GM10847 (cell line): Measurements from ENCODE around the gene SLC39A5.

Experiments used
- POLR2A ChIP-seq: IDR thresholded peaks from 2 replicates; pipeline ENCODE4 v1.6.1; 2011; ENCODE audit not compliant: insufficient read length; ENCODE audit errors: extremely low read depth

SLC39A5 gene

GRCh38 chr12:56229082-56229481, 769 bp upstream of the SLC39A5 start:
- TF ChIP-seq POLR2A: no peak

DNA sequence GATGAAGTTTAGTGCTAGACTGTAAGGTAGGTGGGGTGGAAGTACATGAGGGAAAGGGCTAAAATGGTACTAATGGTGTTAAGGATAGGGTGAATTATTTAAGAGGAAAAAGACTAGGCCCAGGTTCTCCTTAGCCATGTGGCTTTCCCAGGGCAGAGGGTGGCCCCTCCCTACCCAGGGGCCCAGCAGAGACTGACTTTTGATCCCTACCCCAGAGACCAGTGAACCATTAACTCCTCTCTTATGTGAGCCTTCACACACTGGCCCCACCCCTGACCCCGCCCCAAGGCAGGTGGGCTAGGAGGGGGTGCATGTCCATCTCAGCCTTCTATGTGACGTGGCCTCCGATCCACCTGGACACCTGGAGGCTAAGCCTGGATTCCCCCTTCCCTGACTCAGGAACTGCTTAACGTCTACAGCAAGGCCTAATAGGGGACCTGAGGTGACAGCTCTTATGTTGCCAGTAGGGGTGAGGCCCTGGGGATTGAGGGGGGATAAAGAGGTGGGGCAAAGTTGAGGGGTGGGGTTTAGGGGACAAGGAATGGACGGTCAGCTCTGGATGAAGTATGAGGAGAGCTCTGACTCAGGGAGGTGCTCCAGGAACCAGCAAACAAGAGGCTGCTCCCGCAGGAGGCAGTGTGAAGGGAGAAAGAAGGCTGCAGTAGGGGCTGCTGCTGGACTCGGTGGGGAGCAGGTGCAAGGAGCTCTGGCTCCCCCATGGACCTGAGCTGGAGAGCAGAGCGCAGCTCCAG, 757 bp downstream of the SLC39A5 start:
- TF ChIP-seq POLR2A: no peak

DNA sequence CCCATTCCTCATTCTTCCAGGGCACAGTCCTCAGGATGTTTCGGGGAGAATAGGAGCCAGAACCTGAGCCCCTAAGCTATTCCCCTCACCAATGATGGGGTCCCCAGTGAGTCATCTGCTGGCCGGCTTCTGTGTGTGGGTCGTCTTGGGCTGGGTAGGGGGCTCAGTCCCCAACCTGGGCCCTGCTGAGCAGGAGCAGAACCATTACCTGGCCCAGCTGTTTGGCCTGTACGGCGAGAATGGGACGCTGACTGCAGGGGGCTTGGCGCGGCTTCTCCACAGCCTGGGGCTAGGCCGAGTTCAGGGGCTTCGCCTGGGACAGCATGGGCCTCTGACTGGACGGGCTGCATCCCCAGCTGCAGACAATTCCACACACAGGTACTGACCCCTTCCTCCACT, 1.3 kb downstream of the SLC39A5 start:
- no peak for TF ChIP-seq POLR2A

- no peak for TF ChIP-seq POLR2A
Measured at GRCh38 chr12:56234746-56235436, 5.0 kb downstream of the SLC39A5 start.

GRCh38 chr12:56236091-56236490, 6.2 kb downstream of the SLC39A5 start:
- no peak for TF ChIP-seq POLR2A

GRCh38 chr12:56236985-56237384, 7.1 kb downstream of the SLC39A5 start:
- no peak for TF ChIP-seq POLR2A

DNA sequence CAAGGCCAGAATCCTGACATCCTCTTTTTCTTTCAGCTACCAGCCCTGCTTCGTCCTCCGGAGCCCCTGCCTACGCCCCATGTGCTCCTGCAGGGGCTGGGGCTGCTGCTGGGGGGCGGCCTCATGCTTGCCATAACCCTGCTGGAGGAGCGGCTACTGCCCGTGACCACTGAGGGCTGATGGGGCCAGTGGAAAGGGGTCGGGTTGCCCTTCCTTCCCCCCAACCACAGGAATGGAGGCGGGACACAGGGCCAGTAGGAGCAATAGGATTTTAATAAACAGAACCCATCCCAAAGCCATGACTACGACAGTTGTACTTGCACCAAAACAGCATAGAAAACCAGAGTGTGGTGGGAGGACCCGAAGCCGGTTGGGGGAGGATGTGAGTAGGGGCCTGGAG, 7.7 kb downstream of the SLC39A5 start:
- no peak for TF ChIP-seq POLR2A

- no peak for TF ChIP-seq POLR2A
Measured at GRCh38 chr12:56241424-56242303, 11.8 kb downstream of the SLC39A5 start.

DNA sequence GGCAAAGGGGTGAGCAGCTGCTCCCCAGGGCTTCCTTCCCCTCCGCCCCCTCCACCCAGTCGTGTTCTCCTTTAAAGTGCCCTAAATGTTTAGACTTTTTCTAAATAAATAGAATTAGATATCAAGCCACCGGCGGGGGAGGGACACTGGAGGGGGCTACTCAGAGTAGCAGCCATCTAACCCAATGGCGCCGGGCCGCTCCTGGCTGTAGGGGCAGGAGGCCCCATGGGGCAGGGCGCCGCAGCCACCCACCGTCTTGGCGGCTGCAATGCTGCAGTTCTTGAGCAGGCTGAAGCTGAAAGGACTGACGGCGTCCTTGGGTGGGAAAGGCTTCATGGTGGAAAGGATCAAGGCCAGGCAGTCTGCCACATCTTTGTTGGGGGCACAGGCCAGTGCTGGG, 13.1 kb downstream of the SLC39A5 start:
- TF ChIP-seq POLR2A: no peak

DNA sequence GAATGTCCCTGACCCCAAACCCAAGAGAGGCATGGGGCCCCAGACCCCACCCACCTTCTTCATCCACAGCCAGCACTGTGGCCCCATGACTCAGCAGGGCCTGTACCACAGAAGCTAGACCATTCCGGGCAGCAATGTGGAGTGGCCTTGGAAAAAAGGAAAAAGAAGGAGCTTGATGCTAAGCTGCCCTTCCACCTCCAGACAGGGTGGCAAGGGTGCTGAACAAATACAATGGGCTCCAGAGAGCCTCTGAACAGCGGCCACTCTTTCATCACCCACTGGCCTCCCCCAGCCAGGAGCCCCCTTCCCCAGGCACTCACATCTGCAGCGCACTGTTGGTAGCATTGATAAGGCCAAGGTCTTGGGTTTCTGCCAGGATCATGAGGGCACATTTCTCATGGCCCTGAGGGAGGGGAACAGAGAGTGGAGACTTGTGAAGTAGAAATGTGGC, 13.9 kb downstream of the SLC39A5 start:
- TF ChIP-seq POLR2A: no peak

DNA sequence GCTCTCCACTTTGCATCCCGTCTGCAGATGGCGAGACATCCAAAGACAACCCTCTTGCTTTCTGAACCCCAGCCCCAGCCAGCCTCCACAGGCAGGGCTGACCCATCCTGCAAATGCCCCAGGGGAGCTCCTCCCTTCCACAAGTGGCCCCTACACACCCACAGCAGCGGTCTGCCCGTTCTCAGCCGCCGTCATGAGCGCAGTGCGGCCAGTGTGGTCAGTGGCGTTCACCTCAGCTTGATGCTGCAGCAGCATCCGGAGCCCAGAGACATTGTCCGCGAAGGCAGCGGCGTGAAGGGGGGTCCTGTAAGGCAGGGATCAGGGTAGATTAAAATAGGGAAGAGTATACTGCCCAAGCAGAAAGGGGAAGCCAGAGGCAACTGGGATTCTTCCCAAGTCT, 14.6 kb downstream of the SLC39A5 start:
- no peak for TF ChIP-seq POLR2A

DNA sequence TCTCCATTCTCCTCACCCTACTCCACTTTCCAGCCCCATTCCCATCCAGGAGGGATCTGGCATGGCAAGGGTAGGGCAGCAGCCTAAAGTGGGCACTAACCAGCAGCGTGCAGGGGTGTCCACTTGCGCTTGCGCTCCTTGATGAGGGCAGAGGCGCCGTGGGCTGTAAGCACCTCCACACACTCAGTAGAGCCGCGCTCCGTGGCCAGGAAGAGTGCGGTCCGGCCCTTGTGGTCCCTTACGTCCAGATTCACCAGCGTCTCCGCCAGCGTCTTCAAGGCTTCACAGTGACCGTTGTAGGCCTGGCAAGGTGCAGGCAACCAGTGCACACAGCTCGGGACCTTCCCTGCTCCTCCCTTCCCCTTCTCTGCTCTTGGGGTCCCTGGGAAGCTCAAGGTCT, 18.1 kb downstream of the SLC39A5 start:
- no peak for TF ChIP-seq POLR2A

DNA sequence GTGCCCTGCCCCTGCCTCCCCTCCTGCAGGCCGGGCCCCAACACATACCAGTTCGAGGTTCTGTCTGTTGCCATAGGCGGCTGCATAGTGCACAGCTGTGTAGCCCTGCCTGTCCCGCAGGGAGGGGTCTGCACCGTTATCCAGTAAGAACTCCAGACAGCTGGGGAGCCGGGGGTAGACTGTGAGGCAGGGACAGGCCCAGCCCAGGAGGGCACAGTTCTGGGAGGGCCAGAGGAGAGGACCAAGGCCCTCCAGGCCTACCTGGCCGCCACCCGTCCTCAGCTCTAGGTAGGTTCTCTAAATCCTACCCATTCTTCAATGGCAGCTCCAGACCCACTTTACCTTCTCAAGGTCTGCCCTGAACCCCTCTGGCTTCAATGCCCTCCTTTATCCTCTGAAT, 18.9 kb downstream of the SLC39A5 start:
- no peak for TF ChIP-seq POLR2A

DNA sequence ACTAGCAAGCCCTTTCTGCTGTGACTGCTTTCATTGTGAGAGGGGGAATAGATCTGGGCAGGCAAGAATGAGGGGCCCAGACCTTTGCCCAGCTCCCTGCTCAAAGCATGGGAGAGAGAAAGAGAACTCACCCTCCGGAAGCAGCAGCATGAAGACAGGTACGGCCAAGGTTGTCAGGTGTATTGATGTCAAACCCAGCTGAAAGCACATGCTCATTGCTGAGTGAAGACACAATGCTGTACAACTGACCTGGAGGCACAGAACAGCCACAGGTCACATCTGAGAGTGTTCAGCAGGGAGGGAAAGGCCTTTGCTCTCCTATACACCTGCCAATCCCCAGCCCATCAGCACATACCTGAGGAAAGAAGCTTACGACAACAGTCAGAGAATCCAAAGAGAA, 22.8 kb downstream of the SLC39A5 start:
- TF ChIP-seq POLR2A: no peak

- no peak for TF ChIP-seq POLR2A
Measured at GRCh38 chr12:56253091-56253490, 23.2 kb downstream of the SLC39A5 start.

DNA sequence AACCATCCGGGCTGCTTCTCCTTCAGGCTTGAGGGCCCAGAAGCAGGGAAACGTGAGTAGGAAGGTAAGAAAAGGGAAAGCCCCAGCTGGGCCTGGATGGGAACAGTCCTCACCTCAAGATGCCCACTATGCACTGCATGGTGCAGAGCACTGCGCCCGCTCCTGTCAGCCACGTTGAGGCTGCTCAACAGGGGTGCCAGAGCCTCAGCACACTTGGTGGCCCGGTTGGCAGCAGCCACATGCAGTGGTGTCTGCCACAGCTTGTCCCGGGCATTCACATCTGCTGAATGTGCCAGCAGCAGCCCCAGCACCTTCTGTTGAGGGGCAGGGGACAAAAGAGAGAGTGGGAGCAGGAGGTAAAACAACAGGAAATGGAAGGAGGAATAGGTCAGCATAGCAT, 25.8 kb downstream of the SLC39A5 start:
- TF ChIP-seq POLR2A: no peak

DNA sequence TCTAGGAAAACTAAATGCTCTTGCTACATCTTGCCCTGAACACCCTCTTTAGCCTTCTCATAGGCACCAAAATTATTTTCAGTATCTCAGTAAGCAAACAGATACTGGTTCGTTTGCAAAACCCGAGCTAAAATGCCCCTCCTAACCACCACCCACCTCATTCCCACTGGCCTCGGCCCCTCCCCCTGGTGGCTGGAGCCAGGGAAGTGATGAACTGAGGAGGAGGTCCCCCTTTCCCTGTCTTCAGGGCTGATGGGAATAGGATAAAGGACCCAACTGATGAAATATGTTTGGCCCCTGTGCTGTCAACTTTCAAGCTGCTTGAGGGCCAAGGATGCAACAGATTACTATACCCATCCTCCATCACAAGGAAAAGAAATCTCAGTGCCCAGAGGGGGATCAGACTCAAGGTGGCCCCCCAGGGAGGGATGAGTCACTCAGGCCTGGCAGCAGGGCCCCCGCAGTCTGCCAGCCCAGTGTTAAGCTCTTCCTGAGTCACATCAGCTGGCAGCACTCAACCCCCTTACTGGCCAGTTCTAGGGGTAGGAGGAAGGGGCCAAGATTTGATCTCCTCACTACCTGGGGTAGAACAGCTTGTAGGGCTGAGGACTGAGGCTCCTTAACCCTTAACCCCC, 26.6 kb downstream of the SLC39A5 start:
- no peak for TF ChIP-seq POLR2A
